Ovary (tissue), 3 donors: ENCODE results near the gene EFHD1.

Source experiments
- EP300 ChIP-seq: sonication (generic); formaldehyde crosslinking; IDR thresholded peaks from one replicate; pipeline ENCODE4 v1.6.1; 2017; ENCODE audit warnings: antibody characterized with exemption
- POLR2A ChIP-seq: fragments of 450-650 bp; IDR thresholded peaks from one replicate; pipeline ENCODE4 v1.6.1; 2017; ENCODE audit warnings: antibody characterized with exemption, mild to moderate bottlenecking, moderate library complexity
- TF ChIP-seq, protein P1 (sequence below), 3 donors: fragments of 450-650 bp in 2 of 3; fragments of 200-600 bp in 1 of 3; IDR thresholded peaks; one replicate each; pipeline versions ENCODE4 v1.5.1 to v1.8.0; 2016 to 2022; ENCODE audit warnings: antibody characterized with exemption in 3 of 3, mild to moderate bottlenecking in 1 of 3
- donor health status: DM: no; HTN: no; CAD: no.

DNA sequence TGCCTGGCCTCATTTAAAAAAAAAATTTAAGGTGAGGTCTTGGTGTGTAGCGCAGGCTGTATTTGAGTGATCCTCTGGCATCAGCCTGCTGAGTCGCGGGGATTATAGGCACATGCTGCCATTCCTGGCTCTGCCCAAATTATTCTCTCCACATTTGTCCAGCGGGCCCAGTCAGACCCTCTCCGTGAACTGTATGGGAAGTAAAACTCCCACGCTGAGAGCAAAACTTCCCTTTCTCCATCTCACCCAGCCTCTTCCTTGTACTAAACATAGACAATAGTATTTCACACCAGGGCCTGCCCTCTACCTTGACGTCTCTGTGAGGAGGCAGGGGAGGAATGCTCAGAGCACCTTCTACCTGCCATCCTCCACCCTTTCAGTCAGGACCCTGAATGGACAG lies 45.9 kb upstream of the EFHD1 start:
- TF ChIP-seq, protein P1, sequence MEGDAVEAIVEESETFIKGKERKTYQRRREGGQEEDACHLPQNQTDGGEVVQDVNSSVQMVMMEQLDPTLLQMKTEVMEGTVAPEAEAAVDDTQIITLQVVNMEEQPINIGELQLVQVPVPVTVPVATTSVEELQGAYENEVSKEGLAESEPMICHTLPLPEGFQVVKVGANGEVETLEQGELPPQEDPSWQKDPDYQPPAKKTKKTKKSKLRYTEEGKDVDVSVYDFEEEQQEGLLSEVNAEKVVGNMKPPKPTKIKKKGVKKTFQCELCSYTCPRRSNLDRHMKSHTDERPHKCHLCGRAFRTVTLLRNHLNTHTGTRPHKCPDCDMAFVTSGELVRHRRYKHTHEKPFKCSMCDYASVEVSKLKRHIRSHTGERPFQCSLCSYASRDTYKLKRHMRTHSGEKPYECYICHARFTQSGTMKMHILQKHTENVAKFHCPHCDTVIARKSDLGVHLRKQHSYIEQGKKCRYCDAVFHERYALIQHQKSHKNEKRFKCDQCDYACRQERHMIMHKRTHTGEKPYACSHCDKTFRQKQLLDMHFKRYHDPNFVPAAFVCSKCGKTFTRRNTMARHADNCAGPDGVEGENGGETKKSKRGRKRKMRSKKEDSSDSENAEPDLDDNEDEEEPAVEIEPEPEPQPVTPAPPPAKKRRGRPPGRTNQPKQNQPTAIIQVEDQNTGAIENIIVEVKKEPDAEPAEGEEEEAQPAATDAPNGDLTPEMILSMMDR (IDR thresholded peaks at IDR 0.05), result no peak
- TF ChIP-seq POLR2A (no peak), EP300 (no peak)
